ENCODE measurements around the gene DCC.

DCC gene

GRCh38 chr18:52339891-52340371, at the start of gene DCC:
Gene DCC (plus strand): TSS chr18:52340197. CDS start chr18:52340788, 591 bp downstream.
- Histone ChIP-seq H3K4me3 (ENCODE audit: low read depth, low read length) (peak within 1 kb of the TSS; percentile 36), H3K27ac (no peak within 1 kb of the TSS), H3K27me3 (ENCODE audit: control insufficient read depth, insufficient read depth, low read length) (no peaks in the 10 kb centered on the region), H3K9me3 (ENCODE audit: control insufficient read depth, low read length) (no peaks in the 10 kb centered on the region), H3K36me3 (ENCODE audit: control insufficient read depth, insufficient read depth, low read length) (no peaks in the 10 kb centered on the region), H3K9ac (no peak within 1 kb of the TSS), H3K79me2 (no peaks in the 10 kb centered on the region), H3K4me2 (ENCODE audit: low read length) (peak within 1 kb of the TSS; percentile 68), H2AFZ (peak within 1 kb of the TSS; percentile 55), H3K4me1 (no peaks in the 10 kb centered on the region)
- no peak for TF ChIP-seq CTCF (IDR thresholded peaks at IDR 0.05)

GRCh38 chr18:52310651-52311050, 29.3 kb upstream of the DCC start:
- H3K9me3 ChIP-seq (ENCODE audit: control insufficient read depth, low read length), result no peaks in the 10 kb centered on the region
- TF ChIP-seq CTCF (IDR thresholded peaks at IDR 0.05), result no peak
- no peak overlapping the region for H3K4me3 ChIP-seq (ENCODE audit: low read depth, low read length)

GRCh38 chr18:52311331-52311730, 28.7 kb upstream of the DCC start:
- H3K79me2 ChIP-seq, result no peaks in the 10 kb centered on the region
- H3K4me2 ChIP-seq (ENCODE audit: low read length), result no peak overlapping the region
- H3K27me3 ChIP-seq (ENCODE audit: control insufficient read depth, insufficient read depth, low read length), result no peaks in the 10 kb centered on the region
- H3K4me3 ChIP-seq (ENCODE audit: low read depth, low read length), result no peak overlapping the region
- H3K9me3 ChIP-seq (ENCODE audit: control insufficient read depth, low read length), result no peaks in the 10 kb centered on the region
- H2AFZ ChIP-seq, result no peak overlapping the region
- H3K36me3 ChIP-seq (ENCODE audit: control insufficient read depth, insufficient read depth, low read length), result no peaks in the 10 kb centered on the region
- no peaks in the 10 kb centered on the region for H3K4me1 ChIP-seq
- no peak overlapping the region for H3K9ac ChIP-seq
- TF ChIP-seq CTCF (IDR thresholded peaks at IDR 0.05), result no peak
- H3K27ac ChIP-seq, result no peak overlapping the region

More at GRCh38 chr18:52310651-52311050, 29.3 kb upstream of the DCC start:
- no peak overlapping the region for H2AFZ ChIP-seq
- no peaks in the 10 kb centered on the region for H3K36me3 ChIP-seq (ENCODE audit: control insufficient read depth, insufficient read depth, low read length)
- H3K27me3 ChIP-seq (ENCODE audit: control insufficient read depth, insufficient read depth, low read length), result no peaks in the 10 kb centered on the region
- H3K9ac ChIP-seq, result no peak overlapping the region
- no peaks in the 10 kb centered on the region for H3K79me2 ChIP-seq
- H3K4me1 ChIP-seq, result no peaks in the 10 kb centered on the region
- no peak overlapping the region for H3K4me2 ChIP-seq (ENCODE audit: low read length)
- H3K27ac ChIP-seq, result no peak overlapping the region

GRCh38 chr18:52312346-52312745, 27.7 kb upstream of the DCC start:
- Histone ChIP-seq H3K4me2 (ENCODE audit: low read length) (no peak overlapping the region), H3K9ac (no peak overlapping the region), H3K27ac (no peak overlapping the region), H3K36me3 (ENCODE audit: control insufficient read depth, insufficient read depth, low read length) (no peaks in the 10 kb centered on the region), H3K4me1 (no peaks in the 10 kb centered on the region), H3K27me3 (ENCODE audit: control insufficient read depth, insufficient read depth, low read length) (no peaks in the 10 kb centered on the region), H3K9me3 (ENCODE audit: control insufficient read depth, low read length) (no peaks in the 10 kb centered on the region), H3K79me2 (no peaks in the 10 kb centered on the region), H3K4me3 (ENCODE audit: low read depth, low read length) (no peak overlapping the region), H2AFZ (no peak overlapping the region)
- no peak for TF ChIP-seq CTCF (IDR thresholded peaks at IDR 0.05)

- TF ChIP-seq CTCF (IDR thresholded peaks at IDR 0.05), result no peak
- Histone ChIP-seq H3K27me3 (ENCODE audit: control insufficient read depth, insufficient read depth, low read length) (no peaks in the 10 kb centered on the region), H3K4me1 (no peaks in the 10 kb centered on the region), H2AFZ (no peak overlapping the region), H3K27ac (no peak overlapping the region), H3K4me2 (ENCODE audit: low read length) (no peak overlapping the region), H3K4me3 (ENCODE audit: low read depth, low read length) (no peak overlapping the region), H3K9me3 (ENCODE audit: control insufficient read depth, low read length) (no peaks in the 10 kb centered on the region), H3K36me3 (ENCODE audit: control insufficient read depth, insufficient read depth, low read length) (no peaks in the 10 kb centered on the region), H3K79me2 (no peaks in the 10 kb centered on the region), H3K9ac (no peak overlapping the region)
Observed at GRCh38 chr18:52313213-52313612, 26.8 kb upstream of the DCC start.
